ENCODE measurements around the gene TMPRSS9.

The TMPRSS9 gene

DNA sequence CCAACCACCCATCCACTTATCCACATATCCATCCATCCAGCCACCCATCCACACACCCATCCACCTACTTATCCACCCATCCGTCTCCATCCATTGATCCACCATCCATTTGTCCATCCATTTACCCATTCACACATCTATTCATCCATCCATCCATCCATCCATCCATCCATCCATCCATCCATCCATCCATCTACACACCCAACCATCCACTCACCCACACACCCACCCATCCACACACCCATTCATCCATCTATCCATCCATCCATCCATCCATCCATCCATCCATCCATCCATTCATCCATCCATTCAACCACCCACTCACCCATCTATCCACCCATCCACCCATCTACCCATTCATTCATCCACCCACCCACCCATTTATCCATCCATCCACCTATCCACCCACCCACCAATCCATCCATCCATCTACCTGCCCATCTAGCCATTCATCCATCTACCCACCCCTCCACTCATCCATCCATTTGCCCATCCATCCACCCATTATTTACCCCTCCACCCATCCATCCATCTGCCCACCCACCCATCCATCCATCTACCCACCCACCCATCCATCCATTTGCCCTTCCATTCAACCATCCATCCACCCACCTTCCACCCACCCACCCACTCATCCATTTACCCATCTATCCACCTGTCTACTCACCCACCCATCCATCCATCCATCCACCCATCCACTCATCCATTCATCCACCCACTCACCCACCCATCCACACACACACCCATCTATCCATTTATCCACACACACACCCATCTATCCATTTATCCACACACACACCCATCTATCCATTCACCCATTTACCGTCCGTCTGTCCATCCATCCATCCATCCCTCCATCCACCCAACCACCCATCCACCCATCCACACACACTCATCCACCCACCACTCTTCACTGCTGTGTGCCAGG lies 2.5 kb upstream of the TMPRSS9 start:
- TF ChIP-seq ZFX (IDR thresholded peaks at IDR 0.05; ENCODE audit: borderline replicate concordance), result no peak
- TF ChIP-seq, protein P1, sequence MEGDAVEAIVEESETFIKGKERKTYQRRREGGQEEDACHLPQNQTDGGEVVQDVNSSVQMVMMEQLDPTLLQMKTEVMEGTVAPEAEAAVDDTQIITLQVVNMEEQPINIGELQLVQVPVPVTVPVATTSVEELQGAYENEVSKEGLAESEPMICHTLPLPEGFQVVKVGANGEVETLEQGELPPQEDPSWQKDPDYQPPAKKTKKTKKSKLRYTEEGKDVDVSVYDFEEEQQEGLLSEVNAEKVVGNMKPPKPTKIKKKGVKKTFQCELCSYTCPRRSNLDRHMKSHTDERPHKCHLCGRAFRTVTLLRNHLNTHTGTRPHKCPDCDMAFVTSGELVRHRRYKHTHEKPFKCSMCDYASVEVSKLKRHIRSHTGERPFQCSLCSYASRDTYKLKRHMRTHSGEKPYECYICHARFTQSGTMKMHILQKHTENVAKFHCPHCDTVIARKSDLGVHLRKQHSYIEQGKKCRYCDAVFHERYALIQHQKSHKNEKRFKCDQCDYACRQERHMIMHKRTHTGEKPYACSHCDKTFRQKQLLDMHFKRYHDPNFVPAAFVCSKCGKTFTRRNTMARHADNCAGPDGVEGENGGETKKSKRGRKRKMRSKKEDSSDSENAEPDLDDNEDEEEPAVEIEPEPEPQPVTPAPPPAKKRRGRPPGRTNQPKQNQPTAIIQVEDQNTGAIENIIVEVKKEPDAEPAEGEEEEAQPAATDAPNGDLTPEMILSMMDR (IDR thresholded peaks at IDR 0.05), result no peak
- H3K27ac ChIP-seq, result no peak overlapping the region

DNA sequence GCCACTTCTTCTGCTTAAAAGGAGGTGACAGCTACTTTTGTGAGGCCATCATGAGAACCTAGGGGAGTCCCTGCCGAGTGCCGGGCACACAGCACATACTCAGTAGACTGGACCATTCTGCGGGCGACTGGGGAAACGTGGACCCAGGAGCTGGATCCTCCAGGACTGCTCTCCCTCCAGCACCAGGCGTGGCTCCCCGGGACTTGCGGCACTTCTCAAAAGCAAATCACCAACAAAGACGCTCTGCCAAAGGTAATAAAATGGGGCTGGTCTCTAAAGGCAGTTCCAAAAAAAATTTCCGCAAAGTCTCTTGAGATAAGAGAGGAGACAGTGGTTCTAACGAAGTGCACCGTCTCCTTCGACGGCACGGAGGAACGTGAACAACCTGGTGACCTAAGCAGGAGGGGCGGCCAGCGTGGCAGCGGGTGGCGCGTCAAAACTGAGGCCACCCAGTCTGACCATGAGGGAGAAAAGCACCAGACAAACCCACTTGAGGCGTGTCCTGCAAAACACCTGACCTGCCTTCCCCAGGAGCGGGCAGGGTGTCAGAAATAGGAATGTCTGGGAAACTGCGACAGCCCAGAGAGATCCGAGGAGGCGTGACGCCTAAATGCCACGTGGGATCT lies 1.4 kb upstream of the TMPRSS9 start:
- H3K27ac ChIP-seq, result no peak overlapping the region
- no peak for TF ChIP-seq ZFX (IDR thresholded peaks at IDR 0.05; ENCODE audit: borderline replicate concordance)
- TF ChIP-seq, protein P1 (IDR thresholded peaks at IDR 0.05), result no peak

DNA sequence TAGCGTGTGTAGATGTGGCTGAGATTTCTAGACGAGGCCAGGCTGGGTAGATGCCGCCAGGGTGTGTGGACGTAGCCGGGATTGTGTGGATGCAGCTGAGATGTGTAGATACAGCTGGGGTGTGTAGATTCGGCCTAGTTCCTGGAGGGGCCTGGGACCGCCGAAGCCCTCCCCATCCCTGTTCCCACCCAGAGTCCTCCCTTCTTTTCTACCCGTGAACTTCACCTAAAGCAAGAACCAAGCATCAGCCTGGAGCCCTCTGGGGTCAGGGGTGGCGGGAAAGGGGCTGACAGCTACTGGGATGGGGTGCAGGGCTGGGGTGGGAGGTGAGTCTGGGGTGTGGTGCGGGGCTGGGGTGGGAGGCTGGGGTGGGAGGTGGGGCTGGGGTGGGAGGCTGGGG lies 768 bp downstream of the TMPRSS9 start:
- no peak overlapping the region for H3K27ac ChIP-seq
- no peak for TF ChIP-seq ZFX (IDR thresholded peaks at IDR 0.05; ENCODE audit: borderline replicate concordance)
- TF ChIP-seq, protein P1 (IDR thresholded peaks at IDR 0.05), result no peak

- no peak overlapping the region for H3K27ac ChIP-seq
- TF ChIP-seq, protein P1 (IDR thresholded peaks at IDR 0.05), result no peak
- no peak for TF ChIP-seq ZFX (IDR thresholded peaks at IDR 0.05; ENCODE audit: borderline replicate concordance)
Measured at GRCh38 chr19:2361246-2362045, 1.4 kb downstream of the TMPRSS9 start.

DNA sequence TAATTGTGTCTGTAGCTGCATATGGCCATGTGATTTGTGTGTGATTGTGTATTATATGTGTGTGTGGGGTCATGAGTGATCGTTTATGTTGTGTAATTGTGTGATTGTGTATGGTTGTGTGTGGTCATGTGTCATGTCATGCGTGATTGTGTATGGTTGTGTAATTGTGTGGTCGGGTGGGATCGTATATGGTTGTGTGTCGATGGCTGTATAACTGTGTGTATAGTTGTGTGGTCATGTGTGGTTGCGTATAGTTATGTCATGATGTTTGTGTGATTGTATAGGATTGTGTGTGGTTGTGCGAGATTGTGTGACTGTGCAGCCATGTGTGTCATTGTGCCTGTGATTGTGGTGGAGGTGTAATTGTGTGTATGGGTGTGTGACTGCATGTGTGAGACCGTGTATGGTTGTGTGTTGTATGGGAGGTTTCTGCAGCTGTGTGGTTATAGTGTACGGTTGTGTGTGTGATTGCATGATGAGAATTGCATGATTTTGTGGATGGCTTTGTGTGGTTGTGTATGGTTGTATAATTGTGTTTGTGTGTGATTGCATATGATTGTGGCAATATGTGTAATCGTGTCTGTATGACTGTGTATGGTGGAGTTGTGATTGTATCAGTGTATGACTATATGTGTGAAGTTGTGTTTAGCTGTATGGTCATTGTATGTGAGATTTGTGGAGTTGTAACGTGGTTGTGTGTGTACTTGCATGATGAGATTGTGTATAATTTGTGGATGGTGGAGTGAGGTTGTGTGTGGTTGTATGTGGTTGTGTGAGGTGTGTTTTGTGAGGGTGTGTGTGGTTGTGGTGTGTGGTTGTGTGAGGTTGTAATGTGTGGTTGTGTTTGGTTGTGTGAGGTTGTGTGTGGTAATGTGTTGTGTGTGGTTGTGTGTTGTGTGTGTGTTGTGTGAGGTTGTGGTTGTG lies 2.2 kb downstream of the TMPRSS9 start:
- H3K27ac ChIP-seq, result no peak overlapping the region
- TF ChIP-seq, protein P1 (IDR thresholded peaks at IDR 0.05), result no peak
- TF ChIP-seq ZFX (IDR thresholded peaks at IDR 0.05; ENCODE audit: borderline replicate concordance), result no peak

- TF ChIP-seq, protein P1 (IDR thresholded peaks at IDR 0.05), result no peak
- TF ChIP-seq ZFX (IDR thresholded peaks at IDR 0.05; ENCODE audit: borderline replicate concordance), result no peak
- no peak overlapping the region for H3K27ac ChIP-seq
Measured at GRCh38 chr19:2362970-2363300, 2.9 kb downstream of the TMPRSS9 start.

All from 22Rv1 (cell line).